ENCODE measurements around the gene ARHGEF3.
A peak's percentile ranks its signal among the peaks of the same experiment; 100 is the strongest.

ARHGEF3 gene

DNA sequence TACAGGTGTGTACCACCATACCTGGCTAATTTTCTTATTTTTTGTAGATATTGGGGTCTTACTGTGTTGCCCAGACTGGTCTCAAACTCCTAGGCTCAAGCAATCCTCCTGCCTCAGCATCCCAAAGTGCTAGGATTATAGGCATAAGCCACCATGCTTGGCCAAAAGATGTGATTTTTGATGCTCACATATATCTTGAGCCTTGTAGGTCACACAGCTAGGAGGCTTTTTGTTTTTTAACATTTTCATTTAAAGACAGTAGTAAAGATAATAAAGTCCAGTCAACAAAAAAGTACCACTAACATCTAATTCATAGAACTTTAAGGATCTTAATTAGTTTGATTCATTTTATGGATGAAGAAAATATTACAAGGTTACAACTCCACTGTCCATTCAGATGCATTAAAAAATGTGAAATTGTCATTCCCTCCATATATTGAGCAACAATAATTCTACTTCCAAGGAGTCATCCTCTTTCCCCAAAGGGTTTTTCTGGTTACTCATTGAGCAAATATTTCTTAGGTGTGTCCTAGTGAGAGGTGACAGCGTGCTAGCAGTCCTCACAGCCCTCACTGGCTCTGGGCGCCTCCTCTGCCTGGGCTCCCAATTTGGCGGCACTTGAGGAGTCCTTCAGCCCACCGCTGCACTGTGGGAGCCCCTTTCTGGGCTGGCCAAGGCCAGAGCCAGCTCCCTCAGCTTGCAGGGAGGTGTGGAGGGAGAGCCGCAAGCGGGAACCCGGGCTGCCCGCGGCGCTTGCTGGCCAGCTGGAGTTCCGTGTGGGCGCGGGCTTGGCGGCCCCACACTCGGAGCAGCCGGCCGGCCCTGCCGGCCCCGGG, 110.4 kb downstream of the ARHGEF3 start:
- H3K4me2 ChIP-seq: peak overlapping the region in 5 of 11 experiments; percentile 28 to 88 (median 80); a peak in 7 of 22 replicates
- H3K4me1 ChIP-seq: peaks cover 17 to 72% (median 42%) of the 10 kb centered on the region in 10 experiments
- peaks cover 0 to 19% (median 7%) of the 10 kb centered on the region in 11 experiments; a peak in 10 of 22 replicates for H3K9me3 ChIP-seq (replicated peaks in 1 of 11)
- no peak overlapping the region for H3K4me3 ChIP-seq
- peak overlapping the region in 6 of 11 experiments; percentile 8 to 95 (median 70); a peak in 7 of 22 replicates for H3K27ac ChIP-seq
- H3K9ac ChIP-seq: no peak overlapping the region
- H3K27me3 ChIP-seq: no peaks in the 10 kb centered on the region
- H3K36me3 ChIP-seq: 0 out of 22 replicates have a peak, but pooled peaks cover 0 to 4% (median 0%) of the 10 kb centered on the region in 11 experiments
- TF ChIP-seq Cebpa-rat (IDR thresholded peaks at IDR 0.05): no peak
- H4K20me1 ChIP-seq: no peaks in the 10 kb centered on the region

DNA sequence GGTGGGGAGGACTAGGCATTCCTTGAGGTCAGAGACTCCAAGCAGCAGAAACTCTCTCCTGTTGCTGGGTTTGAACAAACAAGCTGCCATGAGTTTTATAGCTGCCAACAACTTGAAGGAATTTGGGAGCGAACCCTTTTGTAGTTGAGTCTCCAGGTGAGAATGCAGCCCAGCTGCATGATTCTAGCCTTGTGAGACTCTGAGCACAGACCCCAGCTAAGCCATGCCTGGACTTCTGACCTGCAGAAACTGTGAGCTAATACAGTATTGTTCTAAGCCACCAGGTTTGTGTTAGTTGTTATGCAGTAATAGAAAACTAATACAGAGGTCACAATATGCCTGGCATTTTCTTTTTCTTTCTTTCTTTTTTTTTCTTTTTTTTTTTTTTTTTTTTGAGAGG, 112.4 kb downstream of the ARHGEF3 start:
- H3K27me3 ChIP-seq: no peaks in the 10 kb centered on the region
- H3K9me3 ChIP-seq (replicated peaks in 1 of 11): peaks cover 1 to 28% (median 7%) of the 10 kb centered on the region in 11 experiments; a peak in 15 of 22 replicates
- H3K4me2 ChIP-seq: no peak overlapping the region; a peak in 1 of 22 replicates
- peaks cover 17 to 51% (median 27%) of the 10 kb centered on the region in 10 experiments for H3K4me1 ChIP-seq
- H4K20me1 ChIP-seq: no peaks in the 10 kb centered on the region
- no peak overlapping the region for H3K9ac ChIP-seq
- no peak overlapping the region for H3K27ac ChIP-seq
- TF ChIP-seq Cebpa-rat (IDR thresholded peaks at IDR 0.05): no peak
- H3K36me3 ChIP-seq: peaks cover 3 to 17% (median 9%) of the 10 kb centered on the region in 11 experiments; a peak in 16 of 22 replicates
- no peak overlapping the region for H3K4me3 ChIP-seq

DNA sequence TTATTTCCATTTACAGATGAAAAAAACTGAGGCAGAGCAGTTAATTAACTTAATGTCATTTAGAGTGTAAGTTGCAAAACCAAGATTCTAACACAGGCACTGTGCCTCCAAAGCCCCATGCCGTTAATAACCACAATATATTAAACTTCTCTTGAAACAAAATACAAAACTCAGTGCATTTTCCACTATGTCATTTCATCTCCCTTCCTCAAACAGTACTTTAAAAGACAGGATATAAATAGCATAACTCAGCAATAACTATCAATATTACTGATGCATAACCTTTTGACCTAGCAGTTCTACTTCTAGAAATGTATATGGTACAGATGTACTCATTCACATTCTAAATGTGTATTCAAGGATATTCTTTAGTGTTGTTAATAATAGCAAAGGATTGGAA, 113.6 kb downstream of the ARHGEF3 start:
- Histone ChIP-seq H3K9ac (no peak overlapping the region), H3K36me3 (peaks cover 4 to 25% (median 12%) of the 10 kb centered on the region in 11 experiments; a peak in 16 of 22 replicates), H3K4me1 (peaks cover 7 to 52% (median 16%) of the 10 kb centered on the region in 10 experiments), H3K4me2 (peak overlapping the region in 9 of 11 experiments; percentile 9 to 72 (median 28); a peak in 12 of 22 replicates), H3K27me3 (no peaks in the 10 kb centered on the region), H3K27ac (no peak overlapping the region), H3K4me3 (no peak overlapping the region), H3K9me3 (replicated peaks in 1 of 11) (peaks cover 12 to 39% (median 17%) of the 10 kb centered on the region in 11 experiments), H4K20me1 (no peaks in the 10 kb centered on the region)
- no peak for TF ChIP-seq Cebpa-rat (IDR thresholded peaks at IDR 0.05)

DNA sequence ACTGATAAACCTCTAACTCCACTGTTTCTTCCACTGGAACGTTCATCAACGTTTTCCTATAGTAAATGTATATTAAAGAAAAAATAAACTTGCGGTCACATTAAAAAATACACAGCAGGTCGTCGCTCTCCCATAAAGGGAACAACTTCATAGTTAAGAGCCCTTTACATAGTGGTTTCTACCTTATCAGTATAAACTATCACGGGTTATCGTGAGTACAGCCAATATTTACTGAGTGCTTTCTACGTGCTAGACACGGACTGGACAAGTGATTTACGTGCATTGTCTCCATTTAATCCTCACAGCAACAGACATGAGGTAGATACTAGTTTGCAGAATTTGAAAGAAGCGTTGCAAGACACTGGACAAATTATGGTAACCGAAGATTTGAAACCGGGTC, 117.7 kb downstream of the ARHGEF3 start:
- Histone ChIP-seq H3K4me3 (peak overlapping the region in 5 of 10 experiments; percentile 78 to 90 (median 81); a peak in 6 of 20 replicates), H3K4me2 (peak overlapping the region in 3 of 11 experiments; percentile 63 to 90 (median 76); a peak in 4 of 22 replicates), H3K9me3 (replicated peaks in 1 of 11) (peaks cover 10 to 40% (median 30%) of the 10 kb centered on the region in 11 experiments), H4K20me1 (peaks cover 0 to 5% (median 0%) of the 10 kb centered on the region in 11 experiments; a peak in 3 of 22 replicates), H3K4me1 (peaks cover 10 to 50% (median 22%) of the 10 kb centered on the region in 10 experiments; a peak in 19 of 20 replicates), H3K27ac (peak overlapping the region in 1 of 11 experiments; percentile 100; a peak in 1 of 22 replicates), H3K27me3 (no peaks in the 10 kb centered on the region), H3K36me3 (peaks cover 12 to 42% (median 30%) of the 10 kb centered on the region in 11 experiments; a peak in 20 of 22 replicates), H3K9ac (no peak overlapping the region)
- no peak for TF ChIP-seq Cebpa-rat (IDR thresholded peaks at IDR 0.05)

DNA sequence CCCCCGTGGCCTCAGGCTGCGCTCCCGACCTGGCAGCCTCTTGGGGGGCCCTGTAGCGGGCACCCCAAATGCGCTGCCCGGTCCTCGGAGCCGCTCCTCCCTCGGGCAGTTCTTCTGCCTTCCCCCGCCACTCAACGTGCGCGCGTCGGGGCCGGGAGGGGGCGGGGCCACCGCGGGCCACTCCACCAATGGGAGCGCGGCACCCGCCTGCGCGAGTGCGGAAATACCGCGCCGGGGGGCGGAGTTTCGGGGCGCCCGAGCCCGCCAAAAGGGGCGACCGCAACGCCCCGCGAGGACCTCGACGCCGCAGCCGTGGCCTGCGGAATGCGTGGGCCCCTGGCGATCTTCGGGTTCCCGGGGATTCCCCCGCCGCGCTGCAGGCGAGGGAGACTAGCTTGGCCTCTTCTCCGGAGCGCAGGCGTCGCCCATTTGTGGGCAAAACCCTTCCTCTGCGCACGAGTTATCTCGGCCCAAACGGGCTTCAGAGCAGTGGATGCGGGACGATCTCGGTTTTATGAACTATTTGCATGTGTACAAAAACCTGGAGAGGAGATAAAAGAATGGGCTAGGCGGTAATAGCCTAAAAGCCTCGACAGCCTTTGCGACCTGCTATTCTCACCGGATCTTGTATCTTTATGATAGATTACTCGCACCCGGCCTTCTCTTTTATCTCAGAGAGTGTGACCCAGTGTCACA, 118.5 kb downstream of the ARHGEF3 start, which contains the start of gene TASOR:
Gene TASOR, minus strand, starts transcription at position 144 of the 696 bp plus-strand sequence. CDS start 259 bp downstream, outside the sequence.
- no peak for TF ChIP-seq Cebpa-rat (IDR thresholded peaks at IDR 0.05)
- peaks cover 19 to 50% (median 37%) of the 10 kb centered on the region in 11 experiments; a peak in 21 of 22 replicates for H3K36me3 ChIP-seq
- H3K4me2 ChIP-seq: peak within 1 kb of the TSS; percentile 59 to 92 (median 83)
- peaks cover 10 to 44% (median 35%) of the 10 kb centered on the region in 11 experiments for H3K9me3 ChIP-seq (replicated peaks in 1 of 11)
- H3K27me3 ChIP-seq: no peaks in the 10 kb centered on the region
- peaks cover 10 to 53% (median 20%) of the 10 kb centered on the region in 10 experiments; a peak in 19 of 20 replicates for H3K4me1 ChIP-seq
- peak within 1 kb of the TSS; percentile 71 to 90 (median 80) for H3K4me3 ChIP-seq
- H4K20me1 ChIP-seq: peaks cover 0 to 12% (median 0%) of the 10 kb centered on the region in 11 experiments; a peak in 5 of 22 replicates
- H3K27ac ChIP-seq: peak within 1 kb of the TSS; percentile 98 to 100 (median 100)
- peak within 1 kb of the TSS; percentile 96 to 100 (median 100) for H3K9ac ChIP-seq

DNA sequence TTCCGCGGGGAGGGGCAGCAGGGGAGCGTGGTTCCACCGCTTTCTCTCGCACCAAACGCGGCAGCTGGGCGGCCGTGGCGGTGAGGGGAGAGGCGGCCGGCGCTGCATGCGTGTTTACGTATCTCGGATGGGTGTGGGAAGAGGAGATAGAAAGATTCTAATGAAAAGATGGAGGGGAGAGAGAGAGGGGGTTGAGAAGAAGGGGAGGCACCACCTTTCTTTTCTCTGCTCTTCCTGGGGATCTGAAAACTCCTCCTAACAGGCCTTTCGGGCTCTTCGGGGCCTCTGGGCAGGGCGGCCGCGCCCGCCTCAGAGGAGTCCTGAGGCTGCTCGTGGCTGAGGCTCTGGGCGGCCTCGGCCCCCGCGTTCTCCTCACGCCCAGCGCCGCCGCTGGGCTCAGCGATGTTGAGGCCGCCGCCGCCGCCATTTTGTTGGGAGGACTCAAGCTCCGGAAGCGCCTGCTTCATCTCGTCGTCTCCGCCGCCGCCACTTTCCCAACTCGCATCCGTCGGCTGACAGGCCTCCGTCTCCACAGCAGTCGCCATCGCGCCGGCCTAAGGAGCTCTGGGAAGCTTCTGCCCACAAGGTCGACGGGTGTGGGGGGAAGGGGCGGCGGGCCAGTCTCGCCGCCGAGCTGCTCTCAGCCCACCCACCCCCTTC, 119.2 kb downstream of the ARHGEF3 start:
- no peak for TF ChIP-seq Cebpa-rat (IDR thresholded peaks at IDR 0.05)
- Histone ChIP-seq H3K27ac (peak overlapping the region; percentile 98 to 100 (median 100)), H3K4me1 (peaks cover 5 to 53% (median 14%) of the 10 kb centered on the region in 10 experiments; a peak in 16 of 20 replicates), H3K36me3 (peaks cover 20 to 57% (median 42%) of the 10 kb centered on the region in 11 experiments; a peak in 21 of 22 replicates), H3K4me2 (peak overlapping the region; percentile 59 to 92 (median 83)), H3K4me3 (peak overlapping the region; percentile 71 to 90 (median 80)), H3K9me3 (replicated peaks in 1 of 11) (peaks cover 10 to 47% (median 35%) of the 10 kb centered on the region in 11 experiments), H3K27me3 (no peaks in the 10 kb centered on the region), H4K20me1 (peaks cover 0 to 19% (median 0%) of the 10 kb centered on the region in 11 experiments; a peak in 5 of 22 replicates), H3K9ac (peak overlapping the region; percentile 96 to 100 (median 100))

DNA sequence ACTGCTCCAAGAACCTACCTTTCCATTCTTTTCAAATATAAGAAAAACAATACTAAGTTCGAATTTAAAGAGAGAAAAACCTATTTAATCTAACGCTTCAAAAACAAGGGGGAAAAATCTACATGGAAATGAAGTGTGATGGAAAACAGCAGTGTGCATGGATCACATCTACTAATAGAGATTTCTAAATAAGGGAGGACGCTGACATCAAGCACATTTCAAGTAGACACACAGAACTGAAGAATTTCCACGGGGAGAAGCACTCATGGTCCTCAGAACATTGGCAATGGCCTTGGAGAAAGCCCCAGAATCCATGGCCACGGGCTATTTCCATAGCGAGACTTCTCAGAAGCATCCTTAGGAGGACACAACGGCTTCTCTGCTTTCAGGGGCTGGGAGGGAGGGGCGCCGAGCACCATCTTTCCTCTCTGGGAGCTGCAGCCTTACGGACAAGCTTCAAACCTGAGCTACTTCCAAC, 119.7 kb downstream of the ARHGEF3 start:
- Histone ChIP-seq H3K27me3 (no peaks in the 10 kb centered on the region), H3K4me2 (peak overlapping the region; percentile 59 to 92 (median 83)), H3K9ac (peak overlapping the region; percentile 96 to 100 (median 100)), H3K27ac (peak overlapping the region; percentile 98 to 100 (median 100)), H4K20me1 (peaks cover 0 to 25% (median 0%) of the 10 kb centered on the region in 11 experiments; a peak in 5 of 22 replicates), H3K9me3 (replicated peaks in 1 of 11) (peaks cover 10 to 47% (median 35%) of the 10 kb centered on the region in 11 experiments), H3K36me3 (peaks cover 20 to 62% (median 47%) of the 10 kb centered on the region in 11 experiments; a peak in 21 of 22 replicates), H3K4me3 (peak overlapping the region; percentile 71 to 90 (median 80)), H3K4me1 (peaks cover 5 to 54% (median 14%) of the 10 kb centered on the region in 10 experiments; a peak in 14 of 20 replicates)
- no peak for TF ChIP-seq Cebpa-rat (IDR thresholded peaks at IDR 0.05)

Measured in BLaER1 treated with 17β-estradiol and CSF1 and Interleukin-3, amounts not matched to agents 10 nM and 100 nM (cell line).